Stimulated activated naive CD8-positive, alpha-beta T cell treated with anti-CD3 and anti-CD28 coated beads, Interleukin-15, amount 100 ng/mL, for 72 hours (primary cell): ENCODE results near the gene LRIF1.
A peak's percentile ranks its signal among the peaks of the same experiment; 100 is the strongest.
"Not testable (repeated sequence)": the region's sequence is repeated elsewhere in the genome, so short reads cannot be mapped to it uniquely, and the experiment has no call there.

Experiments used
- ATAC-seq: fragments of 150-1000 bp; cut with Tn5 transposase; 2 replicates; pipeline ENCODE4 v1.10.0; 2021; ENCODE audit warnings: mild to moderate bottlenecking, moderate library complexity
- DNase-seq, 2 donors: peaks; one replicate each; pipeline ENCODE4 v3.0.0; 2021 to 2022
- H3K27ac Mint-ChIP-seq, 2 donors: one replicate each; pipeline ENCODE4 v1.8.0; 2022; ENCODE audit warnings: mild to moderate bottlenecking in 2 of 2, mixed read lengths in 2 of 2, moderate library complexity in 2 of 2
- H3K27me3 Mint-ChIP-seq: one replicate; pipeline ENCODE4 v1.8.0; 2022; ENCODE audit warnings: mixed read lengths
- H3K4me1 Mint-ChIP-seq: one replicate; pipeline ENCODE4 v1.8.0; 2022; ENCODE audit warnings: mild to moderate bottlenecking, mixed read lengths
- H3K4me3 Mint-ChIP-seq, 2 donors: one replicate each; pipeline ENCODE4 v1.8.0; 2022; ENCODE audit warnings: mild to moderate bottlenecking in 2 of 2, mixed read lengths in 2 of 2, moderate library complexity in 1 of 2
- H3K9me3 Mint-ChIP-seq, 2 donors: one replicate each; pipeline ENCODE4 v1.8.0; 2022; ENCODE audit warnings: mixed read lengths in 2 of 2

The LRIF1 gene

GRCh38 chr1:110963691-110964454, at the start of gene LRIF1:
Gene LRIF1, minus strand, starts transcription at chr1:110963922. Its CDS starts 234 bp downstream, at chr1:110963688.
- Mint-ChIP-seq H3K27me3 (peaks cover 16% of the 10 kb centered on the region), H3K4me1 (peaks cover 41% of the 10 kb centered on the region), H3K27ac (peak within 1 kb of the TSS; percentile 99 to 100), H3K4me3 (peak within 1 kb of the TSS; percentile 86 to 96), H3K9me3 (peaks cover 30% of the 10 kb centered on the region in 2 donors)
- peak; percentile 100 for DNase-seq
- ATAC-seq: peak; percentile 97

- H3K27ac Mint-ChIP-seq: no peak overlapping the region
- H3K9me3 Mint-ChIP-seq: peaks cover 30 to 34% of the 10 kb centered on the region in 2 donors
- no peaks in the 10 kb centered on the region for H3K4me1 Mint-ChIP-seq
- ATAC-seq: no peak
- H3K4me3 Mint-ChIP-seq: no peak overlapping the region
- no peak for DNase-seq
- H3K27me3 Mint-ChIP-seq: peaks cover 39% of the 10 kb centered on the region
These were observed 44.3 kb upstream of the LRIF1 start for GRCh38 chr1:111008031-111008430.

- DNase-seq (no peak), ATAC-seq (no peak)
- H3K27me3 Mint-ChIP-seq: peaks cover 41% of the 10 kb centered on the region
- no peak overlapping the region for H3K4me3 Mint-ChIP-seq
- no peaks in the 10 kb centered on the region for H3K4me1 Mint-ChIP-seq
- H3K9me3 Mint-ChIP-seq: peaks cover 19 to 26% of the 10 kb centered on the region in 2 donors
- H3K27ac Mint-ChIP-seq: no peak overlapping the region
These were observed 42.8 kb upstream of the LRIF1 start for GRCh38 chr1:111006556-111006955.

GRCh38 chr1:110999607-111000006, 35.9 kb upstream of the LRIF1 start:
- H3K4me1 Mint-ChIP-seq, H3K27ac Mint-ChIP-seq, H3K4me3 Mint-ChIP-seq, DNase-seq, H3K9me3 Mint-ChIP-seq, ATAC-seq: not testable (repeated sequence)
- peaks cover 44% of the 10 kb centered on the region for H3K27me3 Mint-ChIP-seq

GRCh38 chr1:110992329-110992728, 28.6 kb upstream of the LRIF1 start:
- H3K4me3 Mint-ChIP-seq, H3K9me3 Mint-ChIP-seq, H3K4me1 Mint-ChIP-seq, H3K27me3 Mint-ChIP-seq, DNase-seq: not testable (repeated sequence)
- peak; percentile 52 for ATAC-seq
- H3K27ac Mint-ChIP-seq: peak overlapping the region in 1 of 2 donors; percentile 29

- not testable (repeated sequence) for H3K27ac Mint-ChIP-seq, DNase-seq, H3K27me3 Mint-ChIP-seq, ATAC-seq, H3K4me3 Mint-ChIP-seq, H3K9me3 Mint-ChIP-seq, H3K4me1 Mint-ChIP-seq
These were observed 27.6 kb upstream of the LRIF1 start for GRCh38 chr1:110991295-110991694.

GRCh38 chr1:110990541-110990940, 26.8 kb upstream of the LRIF1 start:
- ATAC-seq: no peak
- H3K27ac Mint-ChIP-seq: no peak overlapping the region
- H3K27me3 Mint-ChIP-seq: peaks cover 3% of the 10 kb centered on the region

GRCh38 chr1:110986407-110986891, 22.7 kb upstream of the LRIF1 start:
- no peak for DNase-seq
- no peak overlapping the region for H3K27ac Mint-ChIP-seq

More at GRCh38 chr1:110990541-110990940, 26.8 kb upstream of the LRIF1 start:
- no peak overlapping the region for H3K4me3 Mint-ChIP-seq
- no peaks in the 10 kb centered on the region for H3K9me3 Mint-ChIP-seq
- H3K4me1 Mint-ChIP-seq: peaks cover 5% of the 10 kb centered on the region
- DNase-seq: no peak

GRCh38 chr1:110982320-110982719, 18.6 kb upstream of the LRIF1 start:
- DNase-seq: no peak
- Mint-ChIP-seq H3K27me3 (no peaks in the 10 kb centered on the region), H3K4me3 (no peak overlapping the region), H3K9me3 (peaks cover 16 to 20% of the 10 kb centered on the region in 2 donors), H3K27ac (peak overlapping the region in 1 of 2 donors; percentile 3), H3K4me1 (peaks cover 6% of the 10 kb centered on the region)
- peak; percentile 50 for ATAC-seq

More at GRCh38 chr1:110986407-110986891, 22.7 kb upstream of the LRIF1 start:
- Mint-ChIP-seq H3K27me3 (no peaks in the 10 kb centered on the region), H3K9me3 (peaks cover 9 to 14% of the 10 kb centered on the region in 2 donors), H3K4me1 (peaks cover 12% of the 10 kb centered on the region), H3K4me3 (no peak overlapping the region)
- ATAC-seq: no peak

GRCh38 chr1:110979154-110979553, 15.4 kb upstream of the LRIF1 start:
- DNase-seq: no peak
- Mint-ChIP-seq H3K9me3 (peaks cover 22 to 29% of the 10 kb centered on the region in 2 donors), H3K4me3 (no peak overlapping the region), H3K27ac (no peak overlapping the region), H3K4me1 (peaks cover 6% of the 10 kb centered on the region), H3K27me3 (no peaks in the 10 kb centered on the region)
- ATAC-seq: no peak

GRCh38 chr1:110976089-110976488, 12.4 kb upstream of the LRIF1 start:
- Mint-ChIP-seq H3K4me3 (no peak overlapping the region), H3K27ac (no peak overlapping the region), H3K27me3 (peaks cover 4% of the 10 kb centered on the region), H3K9me3 (peaks cover 31% of the 10 kb centered on the region in 2 donors), H3K4me1 (no peaks in the 10 kb centered on the region)
- ATAC-seq (no peak), DNase-seq (no peak)

- no peak for DNase-seq
- no peak overlapping the region for H3K4me3 Mint-ChIP-seq
- no peak overlapping the region for H3K27ac Mint-ChIP-seq
- no peak for ATAC-seq
- H3K27me3 Mint-ChIP-seq: peaks cover 9% of the 10 kb centered on the region
- H3K9me3 Mint-ChIP-seq: peaks cover 27 to 28% of the 10 kb centered on the region in 2 donors
- no peaks in the 10 kb centered on the region for H3K4me1 Mint-ChIP-seq
These were observed 11.5 kb upstream of the LRIF1 start for GRCh38 chr1:110975265-110975664.

- Mint-ChIP-seq H3K9me3 (peaks cover 31 to 40% of the 10 kb centered on the region in 2 donors), H3K4me3 (no peak overlapping the region), H3K4me1 (peaks cover 23% of the 10 kb centered on the region), H3K27me3 (peaks cover 35% of the 10 kb centered on the region), H3K27ac (no peak overlapping the region)
- DNase-seq (no peak), ATAC-seq (no peak)
These were observed 3.5 kb upstream of the LRIF1 start for GRCh38 chr1:110967256-110967655.

GRCh38 chr1:110964455-110964903, 757 bp upstream of the LRIF1 start:
- peaks cover 19% of the 10 kb centered on the region for H3K27me3 Mint-ChIP-seq
- peaks cover 41% of the 10 kb centered on the region for H3K4me1 Mint-ChIP-seq
- ATAC-seq: no peak
- DNase-seq: no peak
- peak overlapping the region; percentile 99 to 100 for H3K27ac Mint-ChIP-seq
- H3K9me3 Mint-ChIP-seq: peaks cover 30% of the 10 kb centered on the region in 2 donors
- H3K4me3 Mint-ChIP-seq: peak overlapping the region; percentile 86 to 96

GRCh38 chr1:110962892-110963690, 631 bp downstream of the LRIF1 start:
- H3K4me3 Mint-ChIP-seq: peak overlapping the region; percentile 86 to 96
- ATAC-seq: peak; percentile 61
- H3K9me3 Mint-ChIP-seq: peaks cover 30% of the 10 kb centered on the region in 2 donors
- H3K27ac Mint-ChIP-seq: peak overlapping the region; percentile 99 to 100
- DNase-seq: peak; percentile 71 to 75
- peaks cover 41% of the 10 kb centered on the region for H3K4me1 Mint-ChIP-seq
- peaks cover 8% of the 10 kb centered on the region for H3K27me3 Mint-ChIP-seq
